Gastrocnemius medialis (tissue), 4 donors: ENCODE data around the gene KRT12.

ENCODE experiments used
- CTCF ChIP-seq, 5 experiments: fragments of 450-650 bp in 3 of 5; fragments of 200-600 bp in 2 of 5; sonication (generic) in 2 of 5; IDR thresholded peaks in 4 of 5; conservative IDR thresholded peaks in 1 of 5; 1 replicate in 4 of 5; 2 replicates in 1 of 5; pipeline ENCODE4 v1.5.1; 2016 to 2019; ENCODE audit warnings: antibody characterized with exemption in 5 of 5, mild to moderate bottlenecking in 3 of 5, moderate library complexity in 3 of 5
- POLR2A ChIP-seq, 2 donors: fragments of 450-650 bp; IDR thresholded peaks; one replicate each; pipeline ENCODE4 v1.6.1; 2017; ENCODE audit warnings: antibody characterized with exemption in 2 of 2, mild to moderate bottlenecking in 2 of 2, moderate library complexity in 2 of 2

- TF ChIP-seq CTCF (IDR thresholded peaks at IDR 0.05 in 4 of 5, conservative IDR thresholded peaks at IDR 0.05 in 1 of 5) (no peak), POLR2A (IDR thresholded peaks at IDR 0.05) (no peak)
These were observed 34.2 kb downstream of the KRT12 start for GRCh38 chr17:40832840-40833239.
